Prostate gland (tissue), 2 donors: ENCODE data around the gene CNTNAP2. TPM values are rescaled to one million over a fixed set of nuclear protein-coding genes. Genes with fewer than 3 reads are reported as not detected.

Experiments
- DNase-seq: peaks from one replicate; pipeline ENCODE4 v3.0.0-alpha.2; 2019; ENCODE audit warnings: low spot score
- H3K27ac ChIP-seq, 2 donors: fragments of 200-600 bp; sonication (generic); 2 replicates each; pipeline ENCODE4 v1.5.1; 2017 to 2019
- H3K27me3 ChIP-seq: fragments of 200-600 bp; sonication (generic); replicated peaks from 2 replicates; pipeline ENCODE4 v1.5.1; 2019; ENCODE audit not compliant: insufficient read depth
- H3K36me3 ChIP-seq, 2 donors: fragments of 200-600 bp; sonication (generic); 1 replicate in 1 of 2; 2 replicates in 1 of 2; pipeline versions ENCODE4 v1.5.1 to v1.8.1; 2017 to 2019
- H3K4me1 ChIP-seq: fragments of 200-600 bp; sonication (generic); replicated peaks from 2 replicates; pipeline ENCODE4 v1.5.1; 2019
- H3K4me3 ChIP-seq, 2 donors: fragments of 200-600 bp; sonication (generic); 2 replicates each; pipeline ENCODE4 v1.5.1; 2017 to 2019
- H3K9me3 ChIP-seq: fragments of 200-600 bp; sonication (generic); 2 replicates; pipeline ENCODE4 v1.5.1; 2017
- CTCF ChIP-seq, 4 experiments: fragments of 200-600 bp in 2 of 4; fragments of 450-650 bp in 2 of 4; sonication (generic) in 2 of 4; IDR thresholded peaks; 1 replicate in 3 of 4; 2 replicates in 1 of 4; pipeline ENCODE4 v1.5.1; 2016 to 2019; ENCODE audit warnings: antibody characterized with exemption in 4 of 4, mild to moderate bottlenecking in 2 of 4, moderate library complexity in 2 of 4
- POLR2A ChIP-seq: fragments of 450-650 bp; IDR thresholded peaks from one replicate; pipeline ENCODE4 v1.6.1; 2016; ENCODE audit warnings: antibody characterized with exemption, mild to moderate bottlenecking
- POLR2AphosphoS5 ChIP-seq: sonication (generic); formaldehyde crosslinking; IDR thresholded peaks from one replicate; pipeline ENCODE4 v1.6.1; 2017; ENCODE audit warnings: antibody characterized with exemption
- WGBS: methylation state at CpG from one replicate; pipeline ENCODE4 v1.1.5; 2018; 5-methylcytosine and 5-hydroxymethylcytosine counted together
- intact Hi-C: fragments of 100-400 bp; cut with DNase I; formaldehyde crosslinking; loops from one replicate; pipeline ENCODE4 v1.14.2; 2022
- total RNA-seq, 2 donors: library from RNA; depleted of rRNA; stranded (reverse); fragments of >200 nt; gene quantifications; one replicate each; pipeline ENCODE4 v1.1.0, GENCODE V29; 2016

Gene CNTNAP2
- total RNA-seq, 2 donors from 2014 or later, result 10.6 to 43.7 TPM

DNA sequence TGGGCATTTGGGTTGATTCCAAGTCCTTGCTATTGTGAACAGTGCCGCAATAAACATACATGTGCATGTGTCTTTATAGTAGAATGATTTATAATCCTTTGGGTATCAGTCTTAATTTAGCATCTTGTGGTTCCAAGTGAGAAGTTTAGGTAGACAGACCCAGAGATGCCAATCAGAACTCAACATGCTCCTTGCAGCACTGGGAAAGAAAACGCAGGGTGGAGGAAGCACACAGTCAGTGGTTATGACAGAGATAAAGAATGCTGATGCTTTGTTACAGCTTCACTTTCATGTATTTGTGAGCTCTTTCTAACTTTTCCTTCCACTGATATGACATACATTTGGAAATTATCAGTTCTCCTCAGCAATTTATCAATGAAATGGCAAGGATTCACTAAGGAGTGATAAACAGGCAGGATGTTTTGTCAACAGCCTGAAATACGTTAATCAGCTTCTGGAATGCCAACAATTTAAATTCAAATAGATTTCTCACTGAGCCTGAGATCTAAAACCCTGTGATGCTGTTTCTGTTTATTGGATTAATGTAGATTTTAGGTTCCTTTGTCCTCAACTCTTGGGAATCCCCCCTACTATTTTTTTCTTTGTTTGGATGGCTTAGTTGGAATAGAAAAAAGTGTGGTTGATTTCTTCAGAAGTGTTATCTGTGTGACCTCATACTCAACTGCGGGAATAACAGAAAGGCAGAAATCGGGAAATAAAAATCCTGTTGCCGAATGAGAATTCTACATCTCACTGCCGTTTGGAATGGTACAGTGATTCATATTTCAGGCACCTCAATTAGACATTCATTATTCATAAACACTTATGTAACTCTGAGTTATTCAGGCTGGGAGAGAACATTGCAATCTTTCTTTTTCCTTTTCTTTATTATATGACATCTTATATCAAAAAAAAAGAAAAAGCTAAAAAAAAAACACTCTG is 675.0 kb downstream of the CNTNAP2 start:
- 61% methylated on average over 7 of the region's 7 CpGs for WGBS
- Histone ChIP-seq H3K4me1 (no peaks in the 10 kb centered on the region), H3K9me3 (no peaks in the 10 kb centered on the region), H3K36me3 (no peaks in the 10 kb centered on the region), H3K27me3 (no peaks in the 10 kb centered on the region), H3K4me3 (no peak overlapping the region), H3K27ac (no peak overlapping the region)
- no peak for TF ChIP-seq POLR2AphosphoS5
- no peak for TF ChIP-seq CTCF (IDR thresholded peaks at IDR 0.05)
- no peak for TF ChIP-seq POLR2A
- no peak for DNase-seq
- intact Hi-C loops, result no loop called here

GRCh38 chr7:146804620-146805019 is 688.0 kb downstream of the CNTNAP2 start:
- WGBS, result 94% methylated on average over 1 of the region's 1 CpG
- Histone ChIP-seq H3K4me1 (no peaks in the 10 kb centered on the region), H3K9me3 (no peaks in the 10 kb centered on the region), H3K36me3 (no peaks in the 10 kb centered on the region), H3K4me3 (no peak overlapping the region), H3K27me3 (no peaks in the 10 kb centered on the region), H3K27ac (no peak overlapping the region)
- intact Hi-C loops, result no loop called here
- no peak for TF ChIP-seq POLR2A
- no peak for TF ChIP-seq CTCF (IDR thresholded peaks at IDR 0.05)
- TF ChIP-seq POLR2AphosphoS5, result no peak
- DNase-seq, result no peak

- no peaks in the 10 kb centered on the region for H3K9me3 ChIP-seq
- WGBS, result 96% methylated on average over 1 of the region's 1 CpG
- intact Hi-C loops, result no loop called here
- TF ChIP-seq POLR2A, result no peak
- TF ChIP-seq POLR2AphosphoS5, result no peak
- no peak for TF ChIP-seq CTCF (IDR thresholded peaks at IDR 0.05)
- no peaks in the 10 kb centered on the region for H3K27me3 ChIP-seq
- H3K27ac ChIP-seq, result no peak overlapping the region
- H3K4me1 ChIP-seq, result no peaks in the 10 kb centered on the region
- H3K4me3 ChIP-seq, result no peak overlapping the region
- H3K36me3 ChIP-seq, result no peaks in the 10 kb centered on the region
- no peak for DNase-seq
Measured at GRCh38 chr7:146805082-146805481, 688.5 kb downstream of the CNTNAP2 start.

- DNase-seq, result no peak
- TF ChIP-seq POLR2AphosphoS5, result no peak
- no peak for TF ChIP-seq CTCF (IDR thresholded peaks at IDR 0.05)
- TF ChIP-seq POLR2A, result no peak
- Histone ChIP-seq H3K27ac (no peak overlapping the region), H3K4me1 (no peaks in the 10 kb centered on the region), H3K9me3 (no peaks in the 10 kb centered on the region), H3K36me3 (no peaks in the 10 kb centered on the region), H3K27me3 (no peaks in the 10 kb centered on the region), H3K4me3 (no peak overlapping the region)
- 43% methylated on average over 2 of the region's 2 CpGs for WGBS
- intact Hi-C loops, result no loop called here
Measured at GRCh38 chr7:146826329-146826728, 709.7 kb downstream of the CNTNAP2 start.

DNA sequence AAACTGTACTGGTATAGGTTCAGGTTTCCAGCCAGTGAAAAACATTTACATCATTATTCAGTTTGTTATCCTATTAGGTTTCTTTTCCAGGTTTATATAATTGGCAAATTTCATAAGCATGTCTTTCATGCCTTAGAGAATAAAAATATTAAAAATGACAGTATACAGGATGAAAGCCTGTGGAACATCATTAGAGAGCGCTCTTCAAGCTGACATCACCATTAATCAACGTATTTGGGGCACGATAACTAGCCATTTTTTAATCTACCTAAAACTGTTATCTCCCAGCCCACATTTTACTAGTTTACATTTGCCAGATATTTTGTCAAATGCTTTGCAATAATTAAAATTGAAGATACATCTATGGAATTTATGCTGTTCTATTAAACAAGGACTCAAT is 714.1 kb downstream of the CNTNAP2 start:
- Histone ChIP-seq H3K27ac (no peak overlapping the region), H3K9me3 (no peaks in the 10 kb centered on the region), H3K4me3 (no peak overlapping the region), H3K36me3 (no peaks in the 10 kb centered on the region), H3K4me1 (no peaks in the 10 kb centered on the region), H3K27me3 (no peaks in the 10 kb centered on the region)
- no peak for TF ChIP-seq POLR2AphosphoS5
- TF ChIP-seq POLR2A, result no peak
- TF ChIP-seq CTCF (IDR thresholded peaks at IDR 0.05), result no peak
- no peak for DNase-seq
- WGBS, result 85% methylated on average over 3 of the region's 3 CpGs
- intact Hi-C loops, result no loop called here
